ENCODE data around the gene RPS24. TPM values are rescaled to one million over a fixed set of nuclear protein-coding genes. Genes with fewer than 3 reads are reported as not detected.

The RPS24 gene
- total RNA-seq (1,000 to 10,000 TPM; 1,812 to 1,903 TPM), total RNA-seq (566 to 1,357 (median 941) reads per million in 172 experiments)
- 3,811 TPM for polyA plus RNA-seq (2013, experiment 1 of 2)
- polyA plus RNA-seq (2013, experiment 2 of 2): 3,579 TPM

GRCh38 chr10:78033637-78034470 lies at the start of gene RPS24:
RPS24 (plus strand) TSS chr10:78033863; CDS start chr10:78033902, 39 bp downstream.
- Histone ChIP-seq H3K4me1 (ENCODE audit: insufficient read depth, low read length) (peaks cover 56% of the 10 kb centered on the region), H3K36me3 (ENCODE audit: insufficient read depth, low read length) (peaks cover 39% of the 10 kb centered on the region), H3K4me3 (ENCODE audit: low read length) (peak within 1 kb of the TSS; percentile 84), H3K27me3 (ENCODE audit: control insufficient read depth in 1 of 2, insufficient read depth in 2 of 2, low read length in 2 of 2) (no peaks in the 10 kb centered on the region), H3K9me3 (ENCODE audit: control insufficient read depth in 1 of 2, insufficient read depth in 1 of 2, low read length in 2 of 2) (no peaks in the 10 kb centered on the region), H3K27ac (ENCODE audit: low read depth in 1 of 2, low read length in 2 of 2) (peak within 1 kb of the TSS; percentile 0 to 13)
- DNase-seq (peak; percentile 88 to 98 (median 94)), ATAC-seq (ENCODE audit: poor library complexity) (peak; percentile 84)
- H3K4me3 Mint-ChIP-seq: peak within 1 kb of the TSS; percentile 96
- H3K27ac Mint-ChIP-seq: peak within 1 kb of the TSS; percentile 87
- H3K27me3 Mint-ChIP-seq: no peaks in the 10 kb centered on the region
- H3K36me3 Mint-ChIP-seq (ENCODE audit: low read depth): peaks cover 62% of the 10 kb centered on the region
- no peak for TF ChIP-seq CTCF (IDR thresholded peaks at IDR 0.05)
- H3K4me1 Mint-ChIP-seq (ENCODE audit: low read depth): peaks cover 66% of the 10 kb centered on the region
- ChIA-PET POLR2A (interaction anchor here (0.6 to 2.3 kb wide), 5 partner anchors 9 to 1033 kb away, joined by 3 to 11 read pairs (median 3); no protein-coding TSS in a partner anchor), CTCF (interaction anchor here (0.6 kb wide), 1 partner anchor 1434 kb away, joined by 5 read pairs; no protein-coding TSS in a partner anchor)
- intact Hi-C loops (cut with DNase I, micrococcal nuclease): loop anchor here (5.0 to 10.0 kb wide), 3 partner anchors 268 to 1413 kb away; partner anchors contain the start of gene ZCCHC24 (in 2 of the 2)
- no peaks in the 10 kb centered on the region for H3K9me3 Mint-ChIP-seq

- no peak overlapping the region for H3K4me3 ChIP-seq (ENCODE audit: low read length)
- Mint-ChIP-seq H3K4me1 (ENCODE audit: low read depth) (no peaks in the 10 kb centered on the region), H3K36me3 (ENCODE audit: low read depth) (peaks cover 97% of the 10 kb centered on the region), H3K4me3 (no peak overlapping the region), H3K27ac (no peak overlapping the region), H3K27me3 (no peaks in the 10 kb centered on the region), H3K9me3 (no peaks in the 10 kb centered on the region)
- ATAC-seq (ENCODE audit: poor library complexity) (no peak), DNase-seq (no peak)
- H3K4me1 ChIP-seq (ENCODE audit: insufficient read depth, low read length): no peaks in the 10 kb centered on the region
- intact Hi-C loops (cut with DNase I, micrococcal nuclease): no loop called here
- no peak overlapping the region for H3K27ac ChIP-seq (ENCODE audit: low read depth in 1 of 2, low read length in 2 of 2)
- no peaks in the 10 kb centered on the region for H3K27me3 ChIP-seq (ENCODE audit: control insufficient read depth in 1 of 2, insufficient read depth in 2 of 2, low read length in 2 of 2)
- peaks cover 89% of the 10 kb centered on the region for H3K36me3 ChIP-seq (ENCODE audit: insufficient read depth, low read length)
- no peak for TF ChIP-seq CTCF (IDR thresholded peaks at IDR 0.05)
- POLR2A ChIA-PET: no interaction called here
- CTCF ChIA-PET: no interaction called here
- H3K9me3 ChIP-seq (ENCODE audit: control insufficient read depth in 1 of 2, insufficient read depth in 1 of 2, low read length in 2 of 2): no peaks in the 10 kb centered on the region
Measured at GRCh38 chr10:77984986-77985385, 48.7 kb upstream of the RPS24 start.

GRCh38 chr10:77987671-77988255 lies 45.9 kb upstream of the RPS24 start:
- Histone ChIP-seq H3K27ac (ENCODE audit: low read depth in 1 of 2, low read length in 2 of 2) (no peak overlapping the region), H3K36me3 (ENCODE audit: insufficient read depth, low read length) (peaks cover 93% of the 10 kb centered on the region), H3K9me3 (ENCODE audit: control insufficient read depth in 1 of 2, insufficient read depth in 1 of 2, low read length in 2 of 2) (no peaks in the 10 kb centered on the region), H3K4me3 (ENCODE audit: low read length) (no peak overlapping the region), H3K27me3 (ENCODE audit: control insufficient read depth in 1 of 2, insufficient read depth in 2 of 2, low read length in 2 of 2) (no peaks in the 10 kb centered on the region), H3K4me1 (ENCODE audit: insufficient read depth, low read length) (no peaks in the 10 kb centered on the region)
- intact Hi-C loops (cut with DNase I, micrococcal nuclease): no loop called here
- no peak for TF ChIP-seq CTCF (IDR thresholded peaks at IDR 0.05)
- peaks cover 99% of the 10 kb centered on the region for H3K36me3 Mint-ChIP-seq (ENCODE audit: low read depth)
- ATAC-seq (ENCODE audit: poor library complexity): no peak
- no peaks in the 10 kb centered on the region for H3K27me3 Mint-ChIP-seq
- POLR2A ChIA-PET: no interaction called here
- no peak overlapping the region for H3K27ac Mint-ChIP-seq
- CTCF ChIA-PET: no interaction called here
- no peak for DNase-seq
- H3K4me1 Mint-ChIP-seq (ENCODE audit: low read depth): no peaks in the 10 kb centered on the region
- H3K9me3 Mint-ChIP-seq: no peaks in the 10 kb centered on the region
- no peak overlapping the region for H3K4me3 Mint-ChIP-seq

Data from CD4-positive, alpha-beta T cell (primary cell).